ENCODE data around the gene FZD10. TPM values are rescaled to one million over a fixed set of nuclear protein-coding genes. Genes with fewer than 3 reads are reported as not detected.

The FZD10 gene
- total RNA-seq, 3 donors from 2014 or later = 0.14 to 0.48 (median 0.35) TPM

DNA sequence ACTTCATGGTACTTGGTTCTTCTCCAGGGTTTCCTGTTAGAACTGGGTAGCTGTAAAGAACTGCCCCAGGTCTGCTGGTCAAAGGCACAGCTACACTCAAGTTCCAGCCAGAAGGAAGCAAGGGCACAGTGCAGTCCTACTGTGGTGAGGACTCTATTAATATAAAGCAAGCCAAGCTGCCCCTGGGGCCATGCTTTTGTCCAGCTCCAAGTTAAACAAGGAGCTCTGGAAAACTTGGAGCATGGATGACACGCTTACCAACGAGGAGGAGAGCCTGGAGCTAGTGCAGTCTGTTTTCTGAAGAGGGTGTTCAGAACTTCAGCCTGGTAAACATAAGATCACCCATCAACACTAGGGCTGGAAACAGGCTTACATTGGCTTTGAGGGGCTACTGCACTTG lies 4.0 kb downstream of the FZD10 start:
- DNase-seq (no peak), ATAC-seq (no peak)
- no peaks in the 10 kb centered on the region for H3K9me3 ChIP-seq
- H3K4me3 ChIP-seq = no peak overlapping the region
- no peaks in the 10 kb centered on the region for H3K4me1 ChIP-seq (ENCODE audit: low read depth)
- TF ChIP-seq, protein P1, sequence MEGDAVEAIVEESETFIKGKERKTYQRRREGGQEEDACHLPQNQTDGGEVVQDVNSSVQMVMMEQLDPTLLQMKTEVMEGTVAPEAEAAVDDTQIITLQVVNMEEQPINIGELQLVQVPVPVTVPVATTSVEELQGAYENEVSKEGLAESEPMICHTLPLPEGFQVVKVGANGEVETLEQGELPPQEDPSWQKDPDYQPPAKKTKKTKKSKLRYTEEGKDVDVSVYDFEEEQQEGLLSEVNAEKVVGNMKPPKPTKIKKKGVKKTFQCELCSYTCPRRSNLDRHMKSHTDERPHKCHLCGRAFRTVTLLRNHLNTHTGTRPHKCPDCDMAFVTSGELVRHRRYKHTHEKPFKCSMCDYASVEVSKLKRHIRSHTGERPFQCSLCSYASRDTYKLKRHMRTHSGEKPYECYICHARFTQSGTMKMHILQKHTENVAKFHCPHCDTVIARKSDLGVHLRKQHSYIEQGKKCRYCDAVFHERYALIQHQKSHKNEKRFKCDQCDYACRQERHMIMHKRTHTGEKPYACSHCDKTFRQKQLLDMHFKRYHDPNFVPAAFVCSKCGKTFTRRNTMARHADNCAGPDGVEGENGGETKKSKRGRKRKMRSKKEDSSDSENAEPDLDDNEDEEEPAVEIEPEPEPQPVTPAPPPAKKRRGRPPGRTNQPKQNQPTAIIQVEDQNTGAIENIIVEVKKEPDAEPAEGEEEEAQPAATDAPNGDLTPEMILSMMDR (IDR thresholded peaks at IDR 0.05) = no peak
- intact Hi-C loops (cut with DNase I, micrococcal nuclease) = no loop called here
- H3K36me3 ChIP-seq (ENCODE audit: low read depth) = no peaks in the 10 kb centered on the region

DNA sequence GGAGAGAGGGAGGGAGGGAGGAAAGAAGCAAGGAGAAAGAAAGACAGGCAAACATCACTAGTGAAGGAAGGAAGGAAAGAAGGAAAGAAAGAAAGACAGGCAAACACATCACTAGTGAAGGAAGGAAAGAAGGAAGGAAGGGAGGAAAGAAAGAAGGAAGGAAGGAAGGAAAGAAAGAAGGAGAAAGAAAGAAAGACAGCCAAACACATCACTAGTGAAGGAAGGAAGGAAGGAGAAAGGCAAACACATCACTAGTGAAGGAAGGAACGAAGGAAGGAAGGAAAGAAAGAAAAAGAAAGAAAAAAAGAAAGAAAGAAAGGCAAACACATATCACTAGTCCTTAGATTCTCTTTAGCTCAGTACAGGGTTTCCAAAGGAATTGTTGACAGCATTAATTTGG lies 5.3 kb downstream of the FZD10 start:
- DNase-seq (no peak), ATAC-seq (no peak)
- TF ChIP-seq, protein P1 (IDR thresholded peaks at IDR 0.05) = no peak
- H3K36me3 ChIP-seq (ENCODE audit: low read depth) = no peaks in the 10 kb centered on the region
- H3K4me1 ChIP-seq (ENCODE audit: low read depth) = no peaks in the 10 kb centered on the region
- intact Hi-C loops (cut with DNase I, micrococcal nuclease) = no loop called here
- H3K9me3 ChIP-seq = no peaks in the 10 kb centered on the region
- no peak overlapping the region for H3K4me3 ChIP-seq

DNA sequence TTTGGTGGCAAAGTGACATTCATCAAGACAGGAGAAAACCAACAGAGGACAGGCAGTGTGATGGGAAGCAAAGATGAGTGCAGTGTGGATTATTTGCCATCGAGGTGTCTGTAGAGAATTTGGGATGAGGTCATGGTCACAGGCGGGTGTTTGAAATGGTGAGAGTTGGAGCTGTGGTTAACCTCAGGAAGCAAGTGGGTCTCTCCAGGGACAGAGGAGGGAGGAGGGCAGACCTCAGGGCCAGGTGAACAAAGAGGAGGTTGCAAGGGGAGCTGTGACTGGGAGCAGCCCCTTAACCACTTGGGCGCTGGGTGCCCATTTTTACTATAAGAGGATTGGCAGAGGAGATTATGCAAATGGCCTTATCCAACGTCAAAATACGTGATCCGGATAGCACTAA lies 7.0 kb downstream of the FZD10 start:
- Histone ChIP-seq H3K4me3 (no peak overlapping the region), H3K9me3 (no peaks in the 10 kb centered on the region), H3K36me3 (ENCODE audit: low read depth) (no peaks in the 10 kb centered on the region), H3K4me1 (ENCODE audit: low read depth) (no peaks in the 10 kb centered on the region)
- intact Hi-C loops (cut with DNase I, micrococcal nuclease) = no loop called here
- DNase-seq (no peak), ATAC-seq (no peak)
- TF ChIP-seq, protein P1 (IDR thresholded peaks at IDR 0.05) = no peak

DNA sequence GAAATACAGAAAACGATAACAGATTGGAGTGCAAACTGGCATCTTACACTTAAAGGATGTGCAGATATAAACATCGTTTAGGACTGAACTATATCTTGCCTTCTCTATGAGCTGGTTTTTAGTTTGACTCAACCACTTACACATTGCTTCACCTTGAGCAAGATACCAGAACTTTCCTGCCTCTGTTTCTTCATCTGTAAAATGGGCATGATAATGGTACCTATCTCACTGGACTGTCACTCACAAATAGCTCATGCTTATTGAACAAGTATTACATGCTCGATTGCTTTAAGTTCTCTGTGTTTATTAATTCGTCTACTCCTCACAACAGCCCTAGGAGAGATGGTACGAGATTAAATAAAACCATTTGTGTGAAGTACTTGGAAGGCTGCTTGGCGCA lies 7.7 kb downstream of the FZD10 start:
- no peak for DNase-seq
- Histone ChIP-seq H3K36me3 (ENCODE audit: low read depth) (no peaks in the 10 kb centered on the region), H3K4me1 (ENCODE audit: low read depth) (no peaks in the 10 kb centered on the region), H3K9me3 (no peaks in the 10 kb centered on the region), H3K4me3 (no peak overlapping the region)
- TF ChIP-seq, protein P1 (IDR thresholded peaks at IDR 0.05) = no peak
- ATAC-seq = no peak
- intact Hi-C loops (cut with DNase I, micrococcal nuclease) = no loop called here

DNA sequence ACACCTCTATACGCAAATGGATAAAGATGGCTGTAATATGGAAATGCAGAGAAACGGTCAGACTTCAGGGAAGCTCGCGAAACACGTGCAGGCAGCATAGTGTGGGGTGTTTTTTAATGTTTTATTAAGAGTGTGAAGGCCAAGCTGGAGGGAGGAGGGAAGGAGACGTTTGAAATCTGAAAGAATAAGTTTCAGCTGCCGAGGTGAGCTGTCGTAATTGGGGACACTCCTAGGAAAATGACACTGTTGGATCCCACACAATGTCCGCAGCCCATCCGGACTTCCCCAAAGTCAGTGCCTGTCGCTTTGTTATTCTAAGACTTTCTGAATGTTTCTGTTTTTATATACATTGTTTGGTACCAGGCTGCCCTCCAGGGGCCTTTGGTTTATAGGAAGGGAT lies 8.3 kb downstream of the FZD10 start:
- TF ChIP-seq, protein P1 (IDR thresholded peaks at IDR 0.05) = no peak
- H3K36me3 ChIP-seq (ENCODE audit: low read depth) = no peaks in the 10 kb centered on the region
- intact Hi-C loops (cut with DNase I, micrococcal nuclease) = no loop called here
- DNase-seq = no peak
- no peak for ATAC-seq
- H3K9me3 ChIP-seq = no peaks in the 10 kb centered on the region
- no peaks in the 10 kb centered on the region for H3K4me1 ChIP-seq (ENCODE audit: low read depth)
- H3K4me3 ChIP-seq = no peak overlapping the region

DNA sequence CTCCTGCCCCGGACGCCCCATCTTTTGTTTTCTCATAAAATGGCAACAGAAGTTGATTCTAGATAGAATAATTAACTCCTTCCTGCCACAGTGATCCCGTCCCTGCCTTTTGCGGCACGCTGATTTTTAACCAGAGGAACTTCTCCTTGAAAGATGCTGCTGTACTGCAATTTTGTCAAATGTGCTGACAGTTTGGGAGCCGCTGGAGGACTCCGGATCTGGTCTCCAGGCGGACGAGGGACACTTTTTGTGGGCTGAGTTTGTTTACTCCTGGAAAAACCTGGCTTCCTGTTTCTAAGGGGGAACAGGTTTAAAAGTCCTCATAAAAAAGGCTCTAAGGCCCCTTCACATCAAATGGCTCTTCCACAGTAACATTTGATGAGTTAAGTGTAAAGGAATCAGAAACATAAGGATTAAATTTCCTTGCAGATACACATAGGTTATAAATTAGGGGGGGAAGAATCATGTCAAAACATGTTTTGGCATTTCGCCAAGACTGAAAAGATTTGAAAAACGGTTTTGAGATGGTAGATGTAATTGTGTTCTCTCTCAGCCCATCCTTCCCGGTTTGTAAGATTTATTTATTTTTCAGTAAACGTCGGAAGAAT lies 15.5 kb downstream of the FZD10 start:
- TF ChIP-seq, protein P1 (IDR thresholded peaks at IDR 0.05) = no peak
- intact Hi-C loops (cut with DNase I, micrococcal nuclease) = no loop called here
- ATAC-seq = no peak
- Histone ChIP-seq H3K9me3 (no peaks in the 10 kb centered on the region), H3K4me1 (ENCODE audit: low read depth) (no peaks in the 10 kb centered on the region), H3K4me3 (no peak overlapping the region), H3K36me3 (ENCODE audit: low read depth) (no peaks in the 10 kb centered on the region)
- DNase-seq = no peak
